ENCODE results near the gene GPX4.

DNA sequence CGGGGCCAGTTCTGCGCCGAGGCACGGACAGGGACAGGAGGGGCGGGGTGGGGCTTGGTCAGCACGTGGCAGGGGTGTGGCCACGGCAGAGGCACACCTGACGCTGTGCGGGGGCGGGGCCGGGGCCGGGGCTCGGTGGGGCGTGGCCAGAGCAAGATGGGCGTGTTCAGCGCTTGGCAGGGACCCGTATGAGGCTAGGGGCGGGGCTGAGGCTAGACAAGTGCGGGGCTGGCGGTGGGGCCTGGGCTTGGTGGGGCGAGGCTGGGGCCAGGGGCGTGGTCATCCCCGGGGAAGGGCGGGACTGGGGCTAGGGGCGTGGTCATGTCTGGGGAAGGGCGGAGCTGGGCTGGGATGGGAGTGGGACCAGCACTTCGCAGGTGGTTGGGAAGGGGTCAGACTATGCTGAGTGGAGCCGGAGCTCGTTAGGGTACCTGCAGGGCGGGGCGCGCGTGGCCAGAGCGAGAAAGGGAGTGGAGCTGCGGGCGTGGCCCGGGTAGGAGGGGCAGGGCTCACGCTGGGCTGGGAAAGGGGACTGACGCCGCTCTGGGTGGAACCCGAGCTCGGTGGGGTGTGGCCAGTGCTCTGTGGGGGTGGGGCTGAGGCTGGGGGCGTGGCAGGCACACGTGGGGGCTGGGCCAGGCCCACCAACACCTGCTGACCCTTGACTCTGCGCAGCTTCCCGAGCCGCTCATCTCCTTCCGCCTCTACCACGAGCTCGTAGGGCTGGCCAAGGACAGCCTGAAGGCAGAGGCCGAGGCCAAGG, 21.4 kb upstream of the GPX4 start:
- TF ChIP-seq, protein P1, sequence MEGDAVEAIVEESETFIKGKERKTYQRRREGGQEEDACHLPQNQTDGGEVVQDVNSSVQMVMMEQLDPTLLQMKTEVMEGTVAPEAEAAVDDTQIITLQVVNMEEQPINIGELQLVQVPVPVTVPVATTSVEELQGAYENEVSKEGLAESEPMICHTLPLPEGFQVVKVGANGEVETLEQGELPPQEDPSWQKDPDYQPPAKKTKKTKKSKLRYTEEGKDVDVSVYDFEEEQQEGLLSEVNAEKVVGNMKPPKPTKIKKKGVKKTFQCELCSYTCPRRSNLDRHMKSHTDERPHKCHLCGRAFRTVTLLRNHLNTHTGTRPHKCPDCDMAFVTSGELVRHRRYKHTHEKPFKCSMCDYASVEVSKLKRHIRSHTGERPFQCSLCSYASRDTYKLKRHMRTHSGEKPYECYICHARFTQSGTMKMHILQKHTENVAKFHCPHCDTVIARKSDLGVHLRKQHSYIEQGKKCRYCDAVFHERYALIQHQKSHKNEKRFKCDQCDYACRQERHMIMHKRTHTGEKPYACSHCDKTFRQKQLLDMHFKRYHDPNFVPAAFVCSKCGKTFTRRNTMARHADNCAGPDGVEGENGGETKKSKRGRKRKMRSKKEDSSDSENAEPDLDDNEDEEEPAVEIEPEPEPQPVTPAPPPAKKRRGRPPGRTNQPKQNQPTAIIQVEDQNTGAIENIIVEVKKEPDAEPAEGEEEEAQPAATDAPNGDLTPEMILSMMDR (IDR thresholded peaks at IDR 0.05; ENCODE audit: low read length) = no peak
- no peak for TF ChIP-seq EZH2 (IDR thresholded peaks at IDR 0.05; ENCODE audit: borderline replicate concordance, low read length)

All from OCI-LY1 (cell line).